ENCODE data around the gene SNAP47. TPM values are rescaled to one million over a fixed set of nuclear protein-coding genes. Genes with fewer than 3 reads are reported as not detected.

The SNAP47 gene
- total and polyA plus RNA-seq, 2 donors (not counting 3 experiments of a cell fraction or from before 2014, with no cell fraction given), result 24.0 to 32.7 TPM

GRCh38 chr1:227792216-227793078 is 57.2 kb downstream of the SNAP47 start:
- dilution Hi-C loops (cut with MboI; ENCODE audit: extremely low pct_ligation_motif_present, low sequenced_read_pairs), result no loop called here
- Histone ChIP-seq H3K27me3 (ENCODE audit: control insufficient read depth in 2 of 2, insufficient read depth in 2 of 2, low read length in 2 of 2) (no peaks in the 10 kb centered on the region), H3K9ac (replicated peaks; ENCODE audit: extremely low read depth, insufficient read depth, low read length) (no peak overlapping the region), H3K9me1 (replicated peaks; ENCODE audit: control insufficient read depth, extremely low read depth, insufficient read depth, low read length) (no peaks in the 10 kb centered on the region), H3K79me2 (ENCODE audit: control insufficient read depth, insufficient read depth, low read length) (no peaks in the 10 kb centered on the region), H3K9me3 (replicated peaks; ENCODE audit: control insufficient read depth, insufficient read depth, low read length) (no peaks in the 10 kb centered on the region), H3K4me2 (ENCODE audit: insufficient read depth, low read length) (no peak overlapping the region), H3K4me3 (replicated peaks in 1 of 3; ENCODE audit: insufficient read depth in 1 of 3, low read depth in 1 of 3, low read length in 3 of 3) (no peak overlapping the region), H2AFZ (ENCODE audit: low read depth, low read length) (no peak overlapping the region), H3K4me1 (ENCODE audit: control insufficient read depth, extremely low read depth, insufficient read depth, low read length) (peaks cover 9% of the 10 kb centered on the region), H4K20me1 (replicated peaks; ENCODE audit: control insufficient read depth, extremely low read depth, insufficient read depth, low read length) (no peaks in the 10 kb centered on the region), H3K36me3 (ENCODE audit: control insufficient read depth in 2 of 2, extremely low read depth in 1 of 2, insufficient read depth in 2 of 2, low read length in 2 of 2) (no peaks in the 10 kb centered on the region), H3K27ac (ENCODE audit: insufficient read depth, low read depth, low read length) (no peak overlapping the region)
- POLR2A ChIA-PET, result no interaction called here
- CTCF ChIA-PET, result no interaction called here
- TF ChIP-seq MAX (IDR thresholded peaks at IDR 0.05; ENCODE audit: insufficient read depth, insufficient read length) (no peak), EZH2 (IDR thresholded peaks at IDR 0.05; ENCODE audit: borderline replicate concordance, low read depth, low read length, severe bottlenecking) (no peak), POLR2AphosphoS5 (IDR thresholded peaks at IDR 0.05; ENCODE audit: insufficient read depth, low read depth, low read length) (no peak), CTCF (IDR thresholded peaks at IDR 0.05; ENCODE audit: extremely low read depth in 1 of 2, insufficient read depth in 1 of 2, low read depth in 1 of 2, low read length in 2 of 2) (peak in 1 of 2 donors; percentile 4)
- FAIRE-seq, result no peak
- DNase-seq (ENCODE audit: low read depth, low spot score), result no peak
- no TSS peak for BruUV-seq (replicated peaks)
- intact Hi-C loops (cut with micrococcal nuclease), result no loop called here

Data from endothelial cell of umbilical vein (primary cell).